HG03097 (cell line): ENCODE data around the gene NR6A1.

Experiments
- ATAC-seq: cut with Tn5 transposase; IDR thresholded peaks from one replicate; pipeline ENCODE4 v1.9.1; 2021; ENCODE audit not compliant: unreplicated experiment, low FRiP score

The NR6A1 gene

GRCh38 chr9:124695280-124695890 lies 75.7 kb downstream of the NR6A1 start:
- ATAC-seq: no peak

- no peak for ATAC-seq
Measured at GRCh38 chr9:124694414-124695279, 76.5 kb downstream of the NR6A1 start.

GRCh38 chr9:124693403-124693802 lies 77.7 kb downstream of the NR6A1 start:
- ATAC-seq: no peak

DNA sequence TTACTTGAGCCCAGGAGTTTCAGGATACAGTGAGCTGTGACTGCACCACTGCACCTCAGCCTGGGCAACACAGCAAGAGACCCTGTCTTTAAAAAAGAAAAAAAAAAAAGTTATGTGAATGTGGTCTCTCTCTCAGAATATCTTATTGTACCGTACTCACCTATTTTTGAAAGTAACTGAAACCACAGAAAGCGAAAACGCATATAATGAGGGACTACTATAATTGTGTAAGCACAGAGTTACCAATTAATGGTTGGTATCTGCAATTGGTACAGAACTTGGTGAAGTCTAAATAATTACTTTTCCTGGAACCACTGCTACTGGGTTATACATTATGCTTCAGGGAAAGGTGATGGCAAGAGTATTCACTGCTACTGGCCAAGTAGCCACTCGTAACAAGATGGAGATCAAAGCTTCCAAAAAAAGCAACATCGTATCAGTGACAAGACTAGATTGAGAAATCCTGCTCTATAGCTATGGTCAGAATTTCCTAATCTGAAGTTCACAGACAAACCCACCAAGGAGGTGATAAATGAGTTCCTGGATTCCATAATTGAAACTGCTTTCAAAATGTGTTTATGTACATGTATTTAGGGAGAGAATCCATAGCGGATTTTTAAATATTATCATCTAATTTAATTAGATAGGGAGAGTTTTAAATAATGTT lies 82.7 kb downstream of the NR6A1 start:
- no peak for ATAC-seq

DNA sequence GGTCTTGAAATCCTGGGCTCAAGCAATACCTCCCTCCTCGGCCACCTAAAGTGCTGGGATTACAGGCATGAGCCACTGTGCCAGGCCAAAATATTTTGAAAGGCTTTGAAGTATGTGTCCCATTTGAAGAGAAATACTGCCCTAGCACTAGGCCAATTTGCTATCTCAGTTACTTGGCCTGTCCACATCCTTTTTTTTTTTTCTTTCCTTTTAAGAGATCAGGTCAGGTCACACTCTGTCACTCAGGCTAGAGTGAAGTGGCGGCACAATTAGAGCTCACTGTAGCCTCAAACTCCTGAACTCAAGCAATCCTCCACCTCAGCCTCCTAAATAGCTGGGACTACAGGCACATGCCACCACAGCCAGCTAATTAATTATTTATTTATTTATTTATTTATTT lies 84.2 kb downstream of the NR6A1 start:
- no peak for ATAC-seq

DNA sequence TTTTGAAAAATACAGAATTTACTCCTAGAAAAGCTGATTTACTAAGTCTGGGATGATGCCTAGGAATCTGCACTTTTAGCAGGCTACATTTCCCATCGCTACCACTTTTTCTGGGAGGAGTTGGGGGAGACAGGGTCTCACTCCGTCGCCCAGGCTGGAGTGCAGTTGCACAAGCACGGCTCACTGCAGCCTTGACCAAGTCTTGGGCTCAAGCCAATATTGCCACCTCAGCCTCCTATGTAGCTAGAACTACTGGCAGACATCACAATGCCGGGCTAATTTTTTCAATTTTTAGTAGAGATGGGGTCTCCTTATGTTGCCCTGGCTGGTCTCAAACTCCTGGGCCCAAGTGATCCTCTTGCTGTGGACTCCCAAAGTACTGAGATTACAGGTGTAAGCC lies 85.9 kb downstream of the NR6A1 start:
- ATAC-seq: no peak

GRCh38 chr9:124684169-124684568 lies 86.9 kb downstream of the NR6A1 start:
- no peak for ATAC-seq

GRCh38 chr9:124683043-124683442 lies 88.1 kb downstream of the NR6A1 start:
- ATAC-seq: no peak

DNA sequence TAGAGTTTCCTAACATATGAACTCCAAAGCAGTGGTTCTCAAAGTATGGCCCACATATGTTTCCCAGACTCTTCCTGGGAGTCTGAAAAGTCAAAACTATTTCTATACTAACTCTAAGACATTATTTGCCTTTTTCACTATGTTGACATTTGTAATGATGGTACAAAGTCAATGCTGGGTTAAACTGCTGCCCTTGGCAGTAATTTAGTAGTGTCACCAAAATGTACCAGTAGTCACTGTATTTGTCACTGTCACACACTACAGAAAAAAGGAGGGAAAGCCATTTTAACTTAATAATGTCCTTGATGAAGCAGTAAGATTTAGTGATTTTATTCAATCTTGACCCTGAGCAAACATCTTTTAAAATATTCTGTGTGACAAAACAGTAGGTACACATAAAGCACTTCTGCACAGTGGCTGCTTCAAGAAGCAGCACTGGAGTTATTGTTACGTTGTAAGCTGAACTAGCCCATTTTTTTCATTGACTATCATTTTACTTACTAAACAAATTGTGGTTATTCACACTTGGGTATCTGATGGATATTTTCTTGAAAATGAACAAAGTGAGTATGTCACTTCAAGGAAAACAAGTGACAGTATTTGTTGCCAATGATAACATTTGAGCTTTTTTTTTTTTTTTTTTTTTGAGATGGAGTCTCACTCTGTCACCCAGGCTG lies 90.3 kb downstream of the NR6A1 start:
- ATAC-seq: no peak

DNA sequence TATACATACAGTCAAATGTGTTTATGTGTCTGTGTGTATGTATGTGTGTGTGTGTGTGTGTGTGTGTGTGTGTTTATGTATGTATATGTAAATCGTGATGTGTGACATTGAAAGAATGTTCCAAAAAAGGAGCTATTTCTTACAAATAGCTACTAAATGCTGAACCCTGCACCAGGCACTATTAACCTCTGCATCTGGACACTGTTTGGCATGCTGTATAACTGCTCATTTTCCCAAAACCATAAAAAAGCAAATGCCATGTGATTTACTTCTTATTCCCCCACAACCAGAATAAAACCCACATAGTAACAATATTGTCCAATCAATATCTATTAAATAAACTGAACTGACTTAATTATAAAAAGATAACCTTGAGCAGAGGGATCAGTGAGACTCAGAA lies 91.1 kb downstream of the NR6A1 start:
- ATAC-seq: no peak

DNA sequence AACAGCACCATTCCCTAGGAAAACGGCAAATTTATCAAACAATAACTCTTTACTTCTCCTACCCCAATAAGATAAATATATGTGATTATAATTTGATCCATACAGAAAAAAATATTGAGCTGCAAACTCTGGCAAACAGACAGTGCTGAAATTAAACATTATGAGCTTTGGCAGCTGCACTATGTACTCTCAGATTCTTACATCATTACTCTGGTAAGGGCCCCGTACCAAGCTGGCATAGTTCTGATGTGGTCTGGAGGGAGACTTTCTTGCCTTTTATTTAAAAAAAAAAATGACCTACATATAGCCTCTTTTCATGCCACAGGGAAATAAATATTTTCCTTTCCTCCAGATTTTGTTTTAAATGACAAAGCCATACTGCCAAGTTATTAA lies 95.0 kb downstream of the NR6A1 start:
- no peak for ATAC-seq

GRCh38 chr9:124675261-124676158 lies 95.6 kb downstream of the NR6A1 start:
- ATAC-seq: no peak

- ATAC-seq: no peak
Measured at GRCh38 chr9:124674651-124675050, 96.5 kb downstream of the NR6A1 start.

DNA sequence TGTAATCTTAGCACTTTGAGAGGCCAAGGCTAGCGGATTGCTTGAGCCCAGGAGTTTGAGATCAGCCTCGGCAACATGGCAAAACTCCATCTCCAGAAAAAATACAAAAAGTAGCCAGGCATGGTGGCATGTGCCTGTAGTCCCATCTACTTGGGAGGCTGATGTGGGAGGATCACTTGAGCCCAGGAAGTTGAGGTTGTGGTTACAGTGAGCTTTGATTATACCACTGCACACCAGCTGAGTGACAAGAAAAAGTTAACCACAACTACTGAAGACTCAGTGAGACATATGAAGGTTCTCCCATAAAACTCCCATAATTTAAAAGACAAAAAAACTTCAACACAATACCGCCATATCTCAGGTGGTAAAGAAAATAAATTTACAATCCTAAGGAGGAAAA lies 98.0 kb downstream of the NR6A1 start:
- ATAC-seq: no peak

DNA sequence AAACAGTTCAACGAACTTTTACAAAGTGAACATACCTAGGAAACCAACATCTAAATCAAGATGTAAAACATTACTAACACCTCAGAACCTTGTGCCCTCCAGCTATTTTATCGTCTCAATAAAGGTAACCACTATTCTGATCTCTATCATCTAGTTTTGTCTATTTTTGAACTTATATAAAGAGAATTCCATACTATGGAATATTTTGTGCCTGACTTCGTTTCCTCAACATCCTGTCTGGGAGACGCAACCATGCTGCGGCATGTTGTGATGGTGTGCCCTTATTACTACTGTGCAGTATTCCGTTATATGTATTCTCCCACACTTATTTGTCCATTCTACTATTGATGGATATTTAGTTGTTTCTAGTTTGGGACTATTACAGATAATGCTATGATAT lies 99.2 kb downstream of the NR6A1 start:
- no peak for ATAC-seq

DNA sequence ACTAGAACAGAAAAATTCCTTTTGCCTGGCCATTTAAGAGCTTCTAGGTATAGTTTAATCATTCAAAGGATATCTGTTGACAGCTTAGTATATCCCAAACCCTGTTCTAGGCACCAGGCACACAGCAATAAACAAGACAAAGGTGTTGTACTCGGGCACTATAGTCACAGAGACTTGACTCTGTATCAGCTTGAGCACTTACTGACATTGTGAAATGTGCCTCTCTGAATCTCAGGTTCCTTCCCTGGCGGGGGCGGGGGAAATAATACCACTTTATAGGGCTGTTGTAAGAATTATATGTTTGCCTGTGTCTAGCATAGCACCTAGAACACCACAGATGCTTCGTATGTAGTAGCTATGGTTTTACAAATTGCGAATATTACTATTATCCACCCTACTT lies 104.5 kb downstream of the NR6A1 start:
- ATAC-seq: no peak

- ATAC-seq: no peak
Measured at GRCh38 chr9:124665391-124666058, 105.6 kb downstream of the NR6A1 start.

DNA sequence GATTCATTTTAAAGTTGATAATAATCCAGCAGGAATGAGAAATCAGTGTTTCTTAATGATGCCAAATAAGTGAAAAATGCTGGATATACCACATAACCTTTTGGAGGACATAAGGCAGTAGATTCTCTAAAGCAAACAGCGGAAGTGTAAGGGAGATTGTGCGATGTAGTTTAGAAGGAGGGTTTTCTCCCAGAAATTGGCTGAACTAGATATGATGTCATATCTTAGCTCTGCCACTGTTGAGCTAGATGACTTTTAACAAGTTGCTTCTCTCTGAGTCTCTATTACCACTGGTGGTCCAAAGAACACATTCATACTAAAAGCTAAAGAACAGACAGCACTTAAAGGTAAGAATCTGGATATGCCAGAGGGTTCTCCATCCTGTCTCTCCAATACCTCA lies 107.0 kb downstream of the NR6A1 start:
- no peak for ATAC-seq

GRCh38 chr9:124663046-124663961 lies 107.8 kb downstream of the NR6A1 start:
- no peak for ATAC-seq
